VCaP (cell line): ENCODE data around the gene UST.

Experiments
- H3K27ac ChIP-seq: fragments of 450-650 bp; 2 replicates; pipeline ENCODE4 v1.5.1; 2017
- CTCF ChIP-seq: fragments of 450-650 bp; conservative IDR thresholded peaks from 2 replicates; pipeline ENCODE4 v1.5.1; 2017; ENCODE audit warnings: mild to moderate bottlenecking, moderate library complexity

UST gene

GRCh38 chr6:149088361-149088760 lies 341.5 kb downstream of the UST start:
- H3K27ac ChIP-seq: no peak overlapping the region
- no peak for TF ChIP-seq CTCF

GRCh38 chr6:149089510-149089909 lies 342.7 kb downstream of the UST start:
- TF ChIP-seq CTCF: peak; percentile 20
- H3K27ac ChIP-seq: no peak overlapping the region; the same call in 1 of the 2 replicates

GRCh38 chr6:149090937-149091336 lies 344.1 kb downstream of the UST start:
- H3K27ac ChIP-seq: peak overlapping the region; percentile 93; the same call in 1 of the 2 replicates
- TF ChIP-seq CTCF: no peak

- H3K27ac ChIP-seq: peak overlapping the region; percentile 93
- TF ChIP-seq CTCF: no peak
These were observed 346.8 kb downstream of the UST start for GRCh38 chr6:149093643-149094042.

- TF ChIP-seq CTCF: no peak
- peak overlapping the region; percentile 93 for H3K27ac ChIP-seq
These were observed 347.3 kb downstream of the UST start for GRCh38 chr6:149094156-149094555.

- H3K27ac ChIP-seq: peak overlapping the region; percentile 93
These were observed 348.1 kb downstream of the UST start for GRCh38 chr6:149094934-149095351.

GRCh38 chr6:149095842-149096241 lies 349.0 kb downstream of the UST start:
- 0 out of 2 replicates have a peak overlapping the region, but pooled peaks have one; percentile 93 for H3K27ac ChIP-seq
- no peak for TF ChIP-seq CTCF

More at GRCh38 chr6:149094934-149095351, 348.1 kb downstream of the UST start:
- TF ChIP-seq CTCF: no peak

- H3K27ac ChIP-seq: no peak overlapping the region
- no peak for TF ChIP-seq CTCF
These were observed 351.0 kb downstream of the UST start for GRCh38 chr6:149097794-149098193.
